HL-60 (cell line): ENCODE results near the gene OR8J1.

Experiments used
- POLR2AphosphoS5 ChIP-seq: IDR thresholded peaks from 2 replicates; pipeline ENCODE4 v1.6.1; 2012; ENCODE audit warnings: low read depth
- TF ChIP-seq, protein P1 (sequence below): IDR thresholded peaks from one replicate; pipeline ENCODE4 v1.5.1; 2011; ENCODE audit warnings: low read length, control low read depth, inconsistent platforms; ENCODE audit not compliant: insufficient read depth
- TF ChIP-seq, protein P2 (sequence below): IDR thresholded peaks from 2 replicates; pipeline ENCODE4 v1.6.1; 2012; ENCODE audit warnings: low read depth; ENCODE audit not compliant: insufficient replicate concordance

DNA sequence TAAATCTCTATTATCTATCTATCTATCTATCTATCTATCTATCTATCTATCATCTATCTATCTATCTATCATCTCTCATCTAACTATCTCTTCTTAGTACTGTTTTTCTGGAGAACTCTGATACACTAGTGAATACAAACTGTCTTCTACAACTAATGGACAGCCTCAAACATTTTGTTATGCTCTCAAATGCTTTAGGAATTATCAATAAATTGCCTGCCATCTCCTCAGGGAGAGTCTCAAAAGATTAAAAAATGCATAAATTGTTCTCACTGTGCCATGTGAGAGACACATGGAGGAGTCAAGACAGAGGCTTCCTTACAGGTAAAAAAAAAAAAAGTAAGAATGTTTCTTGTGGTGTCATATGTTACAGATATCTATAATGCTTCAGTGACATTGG is 39.2 kb upstream of the OR8J1 start, which contains the start of gene OR8K3:
- TF ChIP-seq, protein P1, sequence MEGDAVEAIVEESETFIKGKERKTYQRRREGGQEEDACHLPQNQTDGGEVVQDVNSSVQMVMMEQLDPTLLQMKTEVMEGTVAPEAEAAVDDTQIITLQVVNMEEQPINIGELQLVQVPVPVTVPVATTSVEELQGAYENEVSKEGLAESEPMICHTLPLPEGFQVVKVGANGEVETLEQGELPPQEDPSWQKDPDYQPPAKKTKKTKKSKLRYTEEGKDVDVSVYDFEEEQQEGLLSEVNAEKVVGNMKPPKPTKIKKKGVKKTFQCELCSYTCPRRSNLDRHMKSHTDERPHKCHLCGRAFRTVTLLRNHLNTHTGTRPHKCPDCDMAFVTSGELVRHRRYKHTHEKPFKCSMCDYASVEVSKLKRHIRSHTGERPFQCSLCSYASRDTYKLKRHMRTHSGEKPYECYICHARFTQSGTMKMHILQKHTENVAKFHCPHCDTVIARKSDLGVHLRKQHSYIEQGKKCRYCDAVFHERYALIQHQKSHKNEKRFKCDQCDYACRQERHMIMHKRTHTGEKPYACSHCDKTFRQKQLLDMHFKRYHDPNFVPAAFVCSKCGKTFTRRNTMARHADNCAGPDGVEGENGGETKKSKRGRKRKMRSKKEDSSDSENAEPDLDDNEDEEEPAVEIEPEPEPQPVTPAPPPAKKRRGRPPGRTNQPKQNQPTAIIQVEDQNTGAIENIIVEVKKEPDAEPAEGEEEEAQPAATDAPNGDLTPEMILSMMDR, result no peak
- TF ChIP-seq, protein P2, sequence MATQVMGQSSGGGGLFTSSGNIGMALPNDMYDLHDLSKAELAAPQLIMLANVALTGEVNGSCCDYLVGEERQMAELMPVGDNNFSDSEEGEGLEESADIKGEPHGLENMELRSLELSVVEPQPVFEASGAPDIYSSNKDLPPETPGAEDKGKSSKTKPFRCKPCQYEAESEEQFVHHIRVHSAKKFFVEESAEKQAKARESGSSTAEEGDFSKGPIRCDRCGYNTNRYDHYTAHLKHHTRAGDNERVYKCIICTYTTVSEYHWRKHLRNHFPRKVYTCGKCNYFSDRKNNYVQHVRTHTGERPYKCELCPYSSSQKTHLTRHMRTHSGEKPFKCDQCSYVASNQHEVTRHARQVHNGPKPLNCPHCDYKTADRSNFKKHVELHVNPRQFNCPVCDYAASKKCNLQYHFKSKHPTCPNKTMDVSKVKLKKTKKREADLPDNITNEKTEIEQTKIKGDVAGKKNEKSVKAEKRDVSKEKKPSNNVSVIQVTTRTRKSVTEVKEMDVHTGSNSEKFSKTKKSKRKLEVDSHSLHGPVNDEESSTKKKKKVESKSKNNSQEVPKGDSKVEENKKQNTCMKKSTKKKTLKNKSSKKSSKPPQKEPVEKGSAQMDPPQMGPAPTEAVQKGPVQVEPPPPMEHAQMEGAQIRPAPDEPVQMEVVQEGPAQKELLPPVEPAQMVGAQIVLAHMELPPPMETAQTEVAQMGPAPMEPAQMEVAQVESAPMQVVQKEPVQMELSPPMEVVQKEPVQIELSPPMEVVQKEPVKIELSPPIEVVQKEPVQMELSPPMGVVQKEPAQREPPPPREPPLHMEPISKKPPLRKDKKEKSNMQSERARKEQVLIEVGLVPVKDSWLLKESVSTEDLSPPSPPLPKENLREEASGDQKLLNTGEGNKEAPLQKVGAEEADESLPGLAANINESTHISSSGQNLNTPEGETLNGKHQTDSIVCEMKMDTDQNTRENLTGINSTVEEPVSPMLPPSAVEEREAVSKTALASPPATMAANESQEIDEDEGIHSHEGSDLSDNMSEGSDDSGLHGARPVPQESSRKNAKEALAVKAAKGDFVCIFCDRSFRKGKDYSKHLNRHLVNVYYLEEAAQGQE, result no peak
- no peak for TF ChIP-seq POLR2AphosphoS5
